Ascending aorta (tissue), 2 donors: ENCODE data around the gene MCM7. TPM values are rescaled to one million over a fixed set of nuclear protein-coding genes. Genes with fewer than 3 reads are reported as not detected.
A peak's percentile ranks its signal among the peaks of the same experiment; 100 is the strongest.

Experiments
- DNase-seq, 2 donors: peaks; one replicate each; pipeline ENCODE4 v3.0.0-alpha.2; 2019; ENCODE audit warnings: low spot score in 2 of 2
- H3K27ac ChIP-seq, 2 donors: fragments of 200-600 bp; sonication (generic); one replicate each; pipeline ENCODE4 v1.5.1; 2016 to 2017; ENCODE audit warnings: mild to moderate bottlenecking in 1 of 2
- H3K27me3 ChIP-seq: fragments of 200-600 bp; sonication (generic); one replicate; pipeline ENCODE4 v1.5.1; 2017
- H3K36me3 ChIP-seq, 2 donors: fragments of 200-600 bp; sonication (generic); one replicate each; pipeline ENCODE4 v1.5.1; 2016
- H3K4me1 ChIP-seq, 2 donors: fragments of 200-600 bp; sonication (generic); one replicate each; pipeline ENCODE4 v1.5.1; 2016 to 2017; ENCODE audit warnings: mild to moderate bottlenecking in 1 of 2
- H3K4me3 ChIP-seq, 2 donors: fragments of 200-600 bp; sonication (generic); one replicate each; pipeline ENCODE4 v1.5.1; 2016 to 2017; ENCODE audit warnings: mild to moderate bottlenecking in 1 of 2
- H3K9me3 ChIP-seq, 2 donors: fragments of 200-600 bp; sonication (generic); one replicate each; pipeline ENCODE4 v1.5.1; 2016
- CTCF ChIP-seq, 3 experiments: fragments of 200-600 bp in 2 of 3; fragments of 450-650 bp in 1 of 3; sonication (generic) in 2 of 3; IDR thresholded peaks; one replicate each; pipeline ENCODE4 v1.5.1; 2016 to 2019; ENCODE audit warnings: antibody characterized with exemption in 3 of 3, mild to moderate bottlenecking in 1 of 3, moderate library complexity in 1 of 3
- intact Hi-C: fragments of 100-400 bp; cut with DNase I; formaldehyde crosslinking; loops from one replicate; pipeline ENCODE4 v1.15.1; 2023
- total RNA-seq: library from RNA; depleted of rRNA; stranded (reverse); fragments of >200 nt; gene quantifications from one replicate; pipeline ENCODE4 v1.1.0, GENCODE V29; 2016

MCM7 gene
- total RNA-seq, 1 donor from 2014 or later = 52.2 TPM

DNA sequence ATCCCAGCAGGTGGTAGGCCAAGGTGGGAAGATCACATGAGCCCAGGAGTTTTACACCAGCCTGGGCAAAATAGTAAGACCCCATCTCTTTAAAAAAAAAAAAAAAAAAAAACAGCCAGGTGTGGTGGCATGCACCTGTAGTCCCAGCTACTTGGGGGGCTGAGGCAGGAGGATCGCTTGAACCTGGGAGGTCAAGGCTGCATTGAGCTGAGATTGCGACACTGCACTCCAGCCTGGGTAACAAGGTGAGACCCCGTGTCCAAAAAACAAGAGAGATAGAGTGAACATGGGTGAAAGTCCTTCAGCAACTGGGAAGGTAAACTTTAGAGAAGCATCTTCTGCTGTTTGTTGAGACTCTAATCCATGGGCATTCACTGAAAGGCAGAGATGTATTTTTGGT is 41.3 kb upstream of the MCM7 start:
- no peak for TF ChIP-seq CTCF (IDR thresholded peaks at IDR 0.05)
- H3K27ac ChIP-seq = no peak overlapping the region
- no peak overlapping the region for H3K4me3 ChIP-seq
- H3K27me3 ChIP-seq = no peaks in the 10 kb centered on the region
- H3K36me3 ChIP-seq = no peaks in the 10 kb centered on the region
- H3K4me1 ChIP-seq = no peaks in the 10 kb centered on the region
- intact Hi-C loops = no loop called here
- no peak for DNase-seq
- H3K9me3 ChIP-seq = no peaks in the 10 kb centered on the region

DNA sequence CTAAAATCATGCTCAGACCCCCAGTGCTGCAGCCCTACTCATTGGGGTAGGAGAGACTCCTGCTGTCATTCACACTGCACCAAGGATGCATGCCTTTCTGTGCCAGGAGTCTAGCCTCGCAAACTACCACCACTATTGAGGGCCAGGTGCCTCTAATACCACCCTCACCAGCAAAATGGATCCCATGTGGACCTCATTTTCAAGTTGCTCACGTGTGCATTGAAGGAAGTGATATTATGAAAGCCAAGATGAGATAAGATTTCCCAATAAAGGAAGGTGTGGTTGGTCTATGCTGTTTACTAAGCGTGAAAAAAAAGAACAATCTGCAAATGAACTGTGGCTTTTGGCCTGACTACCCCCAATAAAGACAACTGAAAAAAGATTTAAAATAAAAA is 40.4 kb upstream of the MCM7 start:
- no peak for DNase-seq
- intact Hi-C loops = no loop called here
- Histone ChIP-seq H3K4me1 (no peaks in the 10 kb centered on the region), H3K27ac (no peak overlapping the region), H3K9me3 (no peaks in the 10 kb centered on the region), H3K4me3 (no peak overlapping the region), H3K27me3 (no peaks in the 10 kb centered on the region), H3K36me3 (no peaks in the 10 kb centered on the region)
- no peak for TF ChIP-seq CTCF (IDR thresholded peaks at IDR 0.05)

DNA sequence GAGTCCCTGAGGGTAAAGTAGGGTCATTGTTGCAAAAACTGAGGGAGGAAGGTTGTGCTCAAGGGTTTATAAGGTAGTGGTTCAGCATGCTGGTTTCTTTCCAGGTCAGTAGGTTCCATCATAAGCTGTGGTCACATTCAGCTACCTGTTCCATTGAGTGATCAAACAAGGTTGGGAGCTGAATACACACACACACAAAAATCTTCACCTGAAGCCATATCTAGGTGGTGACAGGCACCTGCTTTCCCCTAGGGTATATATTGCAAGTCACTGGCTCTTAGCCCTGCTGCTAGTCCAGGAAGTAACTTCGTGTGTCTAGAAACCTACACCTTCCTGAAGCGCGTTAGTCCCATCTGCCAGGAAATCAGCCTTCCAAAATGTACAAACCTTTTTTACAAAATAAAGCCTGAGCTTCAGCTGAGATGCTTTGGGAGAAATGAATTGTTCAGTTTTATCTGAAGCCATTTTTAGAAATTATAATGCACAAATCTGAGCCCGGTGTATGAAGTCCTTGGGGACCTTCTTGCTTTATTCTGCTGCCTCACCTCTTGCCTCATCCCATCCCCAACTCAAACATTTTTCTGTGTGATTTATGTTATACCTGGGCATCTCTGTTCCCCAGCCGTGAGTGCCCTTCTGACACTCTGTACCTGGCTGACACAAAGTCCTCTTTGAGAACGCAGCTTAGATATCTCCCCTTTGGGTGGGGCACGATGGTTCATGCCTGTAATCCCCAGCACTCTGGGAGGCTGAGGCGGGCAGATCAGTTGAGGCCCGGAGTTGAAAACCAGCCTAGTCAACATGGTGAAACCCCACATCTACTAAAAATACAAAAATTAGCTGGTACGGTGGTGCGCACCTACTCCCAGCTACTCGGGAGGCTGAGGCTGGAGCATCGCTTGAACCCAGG is 36.9 kb upstream of the MCM7 start:
- Histone ChIP-seq H3K27ac (no peak overlapping the region), H3K27me3 (no peaks in the 10 kb centered on the region), H3K4me3 (no peak overlapping the region), H3K9me3 (no peaks in the 10 kb centered on the region), H3K36me3 (no peaks in the 10 kb centered on the region), H3K4me1 (no peaks in the 10 kb centered on the region)
- no peak for TF ChIP-seq CTCF (IDR thresholded peaks at IDR 0.05)
- intact Hi-C loops = no loop called here
- DNase-seq = no peak

DNA sequence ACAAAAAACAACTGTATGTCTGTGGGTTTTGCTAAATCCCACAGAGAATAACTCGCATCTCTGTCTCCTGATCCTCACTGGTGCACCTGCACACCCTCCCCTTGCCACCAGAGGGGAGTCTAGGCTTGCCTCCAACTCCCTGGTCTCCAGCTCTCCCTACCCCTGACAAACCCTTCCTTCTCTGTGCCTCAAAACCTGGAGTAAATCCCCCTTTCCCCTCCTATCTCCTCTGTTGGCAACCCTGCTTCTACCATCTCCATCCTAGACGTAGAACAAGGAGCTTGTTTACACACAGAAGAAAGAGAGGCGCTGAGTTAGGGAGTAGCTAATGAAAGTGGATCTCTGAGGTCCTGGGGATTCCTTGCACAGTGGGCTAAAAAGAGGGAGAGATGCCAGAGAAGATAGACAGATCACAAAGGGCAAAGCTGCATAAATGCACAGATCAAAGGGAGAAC is 31.5 kb upstream of the MCM7 start:
- no peak overlapping the region for H3K4me3 ChIP-seq
- no peak for DNase-seq
- H3K27me3 ChIP-seq = no peaks in the 10 kb centered on the region
- intact Hi-C loops = loop anchor here (5.0 kb wide), 2 partner anchors 85 to 140 kb away; partner anchors contain the start of gene PVRIG
- no peaks in the 10 kb centered on the region for H3K36me3 ChIP-seq
- H3K4me1 ChIP-seq = peaks cover 0 to 8% of the 10 kb centered on the region in 2 donors
- no peaks in the 10 kb centered on the region for H3K9me3 ChIP-seq
- H3K27ac ChIP-seq = no peak overlapping the region
- TF ChIP-seq CTCF (IDR thresholded peaks at IDR 0.05) = peak; percentile 62 to 70 (median 69)

- intact Hi-C loops = loop anchor here (5.0 kb wide), 2 partner anchors 85 to 140 kb away; partner anchors contain the start of gene PVRIG
- no peak for DNase-seq
Observed at GRCh38 chr7:100132126-100132525, 30.9 kb upstream of the MCM7 start.

More at GRCh38 chr7:100132126-100132525, 30.9 kb upstream of the MCM7 start:
- H3K27me3 ChIP-seq = no peaks in the 10 kb centered on the region
- H3K9me3 ChIP-seq = no peaks in the 10 kb centered on the region
- H3K4me3 ChIP-seq = no peak overlapping the region
- no peak for TF ChIP-seq CTCF (IDR thresholded peaks at IDR 0.05)
- peaks cover 0 to 8% of the 10 kb centered on the region in 2 donors for H3K4me1 ChIP-seq
- no peaks in the 10 kb centered on the region for H3K36me3 ChIP-seq
- no peak overlapping the region for H3K27ac ChIP-seq
